H1 (cell line): Measurements from ENCODE around the gene MYO1D. TPM values are rescaled to one million over a fixed set of nuclear protein-coding genes. Genes with fewer than 3 reads are reported as not detected.

ENCODE experiments used
- CTCF ChIA-PET: fragments of 300-600 bp; sonication (Branson Sonifier 250); formaldehyde crosslinking; loops from one replicate; lab custom pipeline; 2021; ENCODE audit not compliant: partially characterized antibody; lab: Charles Lee
- POLR2A ChIA-PET: fragments of 300-600 bp; sonication (Branson Sonifier 250); formaldehyde crosslinking; loops from one replicate; lab custom pipeline; 2021; ENCODE audit warnings: inconsistent platforms; ENCODE audit not compliant: partially characterized antibody; lab: Charles Lee
- DNase-seq, 2 experiments: peaks; one replicate each; pipeline versions ENCODE4 v3.0.0 to v3.0.0-alpha.2; 2010 to 2022; ENCODE audit warnings: low spot score in 2 of 2, low read depth in 1 of 2, mixed read lengths in 1 of 2
- FAIRE-seq: peaks from 2 replicates; lab custom pipeline; 2011; peaks lifted over from hg19 to GRCh38; lab: Jason Lieb, UNC
- H2AFZ ChIP-seq: 2 replicates; pipeline ENCODE4 v1.8.1; 2012; ENCODE audit warnings: low read length, inconsistent platforms
- H2AK5ac ChIP-seq: 2 replicates; pipeline ENCODE4 v1.6.1; 2013; ENCODE audit warnings: low read depth, low read length
- H2BK120ac ChIP-seq: replicated peaks from 2 replicates; pipeline ENCODE3; 2013; ENCODE audit warnings: low read depth, low read length, inconsistent platforms
- H2BK12ac ChIP-seq: 2 replicates; pipeline ENCODE4 v1.6.1; 2013; ENCODE audit warnings: low read depth, low read length
- H2BK15ac ChIP-seq: 2 replicates; pipeline ENCODE4 v1.6.1; 2013; ENCODE audit warnings: low read length
- H2BK20ac ChIP-seq: 2 replicates; pipeline ENCODE4 v1.6.1; 2013; ENCODE audit warnings: low read length
- H2BK5ac ChIP-seq: 2 replicates; pipeline ENCODE4 v1.6.1; 2013; ENCODE audit warnings: low read depth, low read length
- H3K14ac ChIP-seq: 2 replicates; pipeline ENCODE4 v1.6.1; 2013; ENCODE audit warnings: inconsistent platforms; ENCODE audit not compliant: insufficient read length
- H3K18ac ChIP-seq: 2 replicates; pipeline ENCODE4 v1.6.1; 2013; ENCODE audit warnings: low read length; ENCODE audit errors: extremely low read depth
- H3K23ac ChIP-seq: 2 replicates; pipeline ENCODE4 v1.6.1; 2013; ENCODE audit warnings: inconsistent platforms; ENCODE audit not compliant: insufficient read length
- H3K23me2 ChIP-seq: 2 replicates; pipeline ENCODE4 v1.6.1; 2013; ENCODE audit warnings: low read depth, low read length
- H3K27ac ChIP-seq: 2 replicates; pipeline ENCODE4 v1.6.1; 2011; ENCODE audit warnings: low read depth, low read length, inconsistent platforms
- H3K27me3 ChIP-seq, 4 experiments: replicated peaks in 1 of 4; 1 replicate in 1 of 4; 2 replicates in 3 of 4; pipeline versions ENCODE4 v1.6.1 to v1.8.1; 2011 to 2013; ENCODE audit warnings: low read length in 3 of 4, mild to moderate bottlenecking in 3 of 4, inconsistent platforms in 2 of 4, mixed read lengths in 2 of 4, moderate library complexity in 1 of 4; ENCODE audit not compliant: control insufficient read depth in 3 of 4, insufficient read depth in 3 of 4; ENCODE audit errors: extremely low read depth in 1 of 4
- H3K36me3 ChIP-seq, 4 experiments: 2 replicates each; pipeline versions ENCODE4 v1.6.1 to v1.8.1; 2011 to 2013; ENCODE audit warnings: mild to moderate bottlenecking in 4 of 4, low read length in 3 of 4, moderate library complexity in 2 of 4, control low read depth in 1 of 4, inconsistent platforms in 1 of 4; ENCODE audit not compliant: insufficient read depth in 4 of 4, control insufficient read depth in 2 of 4
- H3K4ac ChIP-seq: replicated peaks from 2 replicates; pipeline ENCODE3; 2013; ENCODE audit warnings: low read length, low read depth, mixed read lengths, inconsistent platforms; ENCODE audit not compliant: insufficient read length
- H3K4me1 ChIP-seq, 4 experiments: replicated peaks in 1 of 4; 1 replicate in 1 of 4; 2 replicates in 3 of 4; pipeline versions ENCODE4 v1.6.1 to v1.8.1; 2011 to 2013; ENCODE audit warnings: low read length in 3 of 4, inconsistent platforms in 2 of 4, mixed read lengths in 1 of 4; ENCODE audit not compliant: insufficient read depth in 4 of 4, control insufficient read depth in 3 of 4
- H3K4me2 ChIP-seq, 2 experiments: 2 replicates each; pipeline versions ENCODE4 v1.6.1 to v1.8.1; 2011 to 2013; ENCODE audit warnings: low read depth in 2 of 2, low read length in 2 of 2, control low read depth in 1 of 2, inconsistent platforms in 1 of 2, mild to moderate bottlenecking in 1 of 2; ENCODE audit not compliant: insufficient read depth in 1 of 2
- H3K4me3 ChIP-seq, 4 experiments: fragments of 200-600, 300-600 bp in 1 of 4; sonication (generic), shearing (Covaris generic), sonication (Bioruptor Twin) in 1 of 4; 2 replicates each; pipeline versions ENCODE4 v1.5.1 to v1.8.1; 2011 to 2016; ENCODE audit warnings: low read length in 4 of 4, low read depth in 3 of 4, control low read depth in 2 of 4, inconsistent platforms in 2 of 4, mild to moderate bottlenecking in 2 of 4, mixed read lengths in 1 of 4, moderate library complexity in 1 of 4; ENCODE audit not compliant: insufficient read depth in 2 of 4; ENCODE audit errors: extremely low read depth in 1 of 4
- H3K56ac ChIP-seq: replicated peaks from 2 replicates; pipeline ENCODE3; 2013; ENCODE audit warnings: low read depth, mild to moderate bottlenecking, mixed read lengths, low read length, inconsistent platforms; ENCODE audit not compliant: insufficient read length
- H3K79me1 ChIP-seq: 2 replicates; pipeline ENCODE4 v1.6.1; 2013; ENCODE audit warnings: low read depth, low read length, control low read depth
- H3K79me2 ChIP-seq, 2 experiments: 2 replicates each; pipeline versions ENCODE4 v1.6.1 to v1.8.1; 2012 to 2013; ENCODE audit warnings: low read length in 2 of 2, mild to moderate bottlenecking in 2 of 2, inconsistent platforms in 1 of 2; ENCODE audit not compliant: insufficient read depth in 2 of 2, control insufficient read depth in 1 of 2
- H3K9ac ChIP-seq, 4 experiments: replicated peaks in 1 of 4; 1 replicate in 1 of 4; 2 replicates in 3 of 4; pipeline versions ENCODE4 v1.6.1 to v1.8.1; 2011 to 2013; ENCODE audit warnings: low read depth in 3 of 4, low read length in 3 of 4, control low read depth in 2 of 4, mild to moderate bottlenecking in 2 of 4, moderate library complexity in 2 of 4, inconsistent platforms in 1 of 4; ENCODE audit errors: extremely low read depth in 1 of 4
- H3K9me3 ChIP-seq, 2 experiments: 2 replicates each; pipeline versions ENCODE4 v1.6.1 to v1.8.1; 2012 to 2013; ENCODE audit warnings: mild to moderate bottlenecking in 2 of 2, moderate library complexity in 2 of 2, control low read depth in 1 of 2, inconsistent platforms in 1 of 2, low read depth in 1 of 2, low read length in 1 of 2, mixed read lengths in 1 of 2; ENCODE audit not compliant: insufficient read depth in 2 of 2
- H4K20me1 ChIP-seq, 2 experiments: replicated peaks in 1 of 2; 2 replicates each; pipeline versions ENCODE3 to v1.8.1; 2011 to 2013; ENCODE audit warnings: inconsistent platforms in 2 of 2, low read length in 2 of 2, mild to moderate bottlenecking in 1 of 2; ENCODE audit not compliant: insufficient read depth in 2 of 2, control insufficient read depth in 1 of 2
- H4K5ac ChIP-seq: 2 replicates; pipeline ENCODE4 v1.6.1; 2013; ENCODE audit warnings: low read length, low read depth, mixed read lengths, inconsistent platforms; ENCODE audit not compliant: insufficient read length
- H4K8ac ChIP-seq: 2 replicates; pipeline ENCODE4 v1.8.0; 2013; ENCODE audit warnings: mild to moderate bottlenecking, moderate library complexity, low read length, inconsistent platforms; ENCODE audit not compliant: insufficient read depth; ENCODE audit errors: extremely low read depth
- H4K91ac ChIP-seq: replicated peaks from 2 replicates; pipeline ENCODE3; 2013; ENCODE audit warnings: low read length, mixed read lengths, inconsistent platforms; ENCODE audit not compliant: insufficient read length
- ASH2L ChIP-seq: fragments of 200-600, 300-600 bp; sonication (generic); IDR thresholded peaks from one replicate; pipeline ENCODE4 v1.7.1; 2017; ENCODE audit warnings: low read length
- CTBP2 ChIP-seq: IDR thresholded peaks from 2 replicates; pipeline ENCODE4 v1.7.0; 2011; ENCODE audit warnings: borderline replicate concordance, mild to moderate bottlenecking, moderate library complexity, mixed read lengths, low read length; ENCODE audit not compliant: insufficient read depth, insufficient read length
- E2F6 ChIP-seq: IDR thresholded peaks from 2 replicates; pipeline ENCODE4 v1.6.1; 2012; ENCODE audit warnings: inconsistent platforms
- EP300 ChIP-seq, 2 experiments: IDR thresholded peaks; 1 replicate in 1 of 2; 2 replicates in 1 of 2; pipeline ENCODE4 v1.6.1; 2011 to 2012; ENCODE audit warnings: low read depth in 2 of 2, low read length in 2 of 2, mild to moderate bottlenecking in 2 of 2, borderline replicate concordance in 1 of 2, inconsistent platforms in 1 of 2, moderate library complexity in 1 of 2
- GABPA ChIP-seq: IDR thresholded peaks from 2 replicates; pipeline ENCODE4 v1.6.1; 2011; ENCODE audit warnings: mild to moderate bottlenecking, low read length, moderate library complexity, borderline replicate concordance; ENCODE audit not compliant: insufficient read depth
- JUND ChIP-seq: IDR thresholded peaks from 2 replicates; pipeline ENCODE4 v1.6.1; 2011; ENCODE audit warnings: mild to moderate bottlenecking, improper control_type of control experiment, low read length
- KDM5A ChIP-seq: fragments of 200-600 bp; IDR thresholded peaks from 2 replicates; pipeline ENCODE4 v1.7.1; 2012; ENCODE audit warnings: mild to moderate bottlenecking, low read length, inconsistent platforms, mixed read lengths
- SIN3A ChIP-seq, 2 experiments: IDR thresholded peaks in 1 of 2; conservative IDR thresholded peaks in 1 of 2; 2 replicates each; pipeline ENCODE4 v1.6.1; 2011 to 2012; ENCODE audit warnings: low read length in 2 of 2, improper control_type of control experiment in 1 of 2, low read depth in 1 of 2, mild to moderate bottlenecking in 1 of 2
- SP2 ChIP-seq: IDR thresholded peaks from 2 replicates; pipeline ENCODE4 v1.6.1; 2012; ENCODE audit warnings: mild to moderate bottlenecking, low read length, inconsistent platforms
- SP4 ChIP-seq: IDR thresholded peaks from 2 replicates; pipeline ENCODE4 v1.6.1; 2012; ENCODE audit warnings: low read length, inconsistent platforms
- SUZ12 ChIP-seq: fragments of 200-600 bp; sonication (generic); IDR thresholded peaks from 2 replicates; pipeline ENCODE4 v1.6.1; 2012; ENCODE audit warnings: mild to moderate bottlenecking, inconsistent platforms, low read length, moderate library complexity, mixed read lengths
- TCF12 ChIP-seq: IDR thresholded peaks from 2 replicates; pipeline ENCODE4 v1.6.1; 2011; ENCODE audit warnings: low read depth, mild to moderate bottlenecking, low read length
- TEAD4 ChIP-seq: IDR thresholded peaks from 2 replicates; pipeline ENCODE4 v1.6.1; 2012; ENCODE audit warnings: low read depth, low read length, inconsistent platforms, mixed read lengths
- WGBS, 2 experiments: shearing (Covaris generic) in 1 of 2; methylation state at CpG; one replicate each; pipeline versions ENCODE4 v1.1.6 to v1.1.7; 2013 to 2015; ENCODE audit warnings: low lambda C conversion rate in 2 of 2, mixed read lengths in 2 of 2, inconsistent platforms in 1 of 2, low coverage in 1 of 2, missing lambda C conversion rate in 1 of 2; ENCODE audit not compliant: insufficient replicate concordance in 2 of 2, insufficient coverage in 1 of 2, insufficient read length in 1 of 2; ENCODE audit errors: extremely low coverage in 1 of 2, missing lambda C conversion rate in 1 of 2; 5-methylcytosine and 5-hydroxymethylcytosine counted together
- polyA plus RNA-seq, 7 experiments: library from polyadenylated mRNA; depleted of rRNA in 3 of 7; stranded (reverse) in 5 of 7; unstranded in 2 of 7; fragments of >200 nt in 5 of 7; fragments of 200-250 nt in 2 of 7; gene quantifications; 1 replicate in 5 of 7; 2 replicates in 1 of 7; 4 replicates in 1 of 7; pipeline versions ENCODE4 v1.2.1 to v1.2.3, GENCODE V29; 2011 to 2013; ENCODE audit warnings: missing spikeins in 2 of 7, mixed read lengths in 2 of 7
- total RNA-seq: library from RNA; stranded (reverse); fragmentation: NEBNext Ultra II Directional; extraction: Animal tissue kit (Norgen Biotek cat#: 25700); gene quantifications from 2 replicates; pipeline ENCODE4 v1.2.1, GENCODE V29; 2021

Gene MYO1D
- total and polyA plus RNA-seq, 2 of the 8 experiments (the other 6 are each of a cell fraction or from before 2014, with no cell fraction given) = 6.5 to 25.4 TPM

DNA sequence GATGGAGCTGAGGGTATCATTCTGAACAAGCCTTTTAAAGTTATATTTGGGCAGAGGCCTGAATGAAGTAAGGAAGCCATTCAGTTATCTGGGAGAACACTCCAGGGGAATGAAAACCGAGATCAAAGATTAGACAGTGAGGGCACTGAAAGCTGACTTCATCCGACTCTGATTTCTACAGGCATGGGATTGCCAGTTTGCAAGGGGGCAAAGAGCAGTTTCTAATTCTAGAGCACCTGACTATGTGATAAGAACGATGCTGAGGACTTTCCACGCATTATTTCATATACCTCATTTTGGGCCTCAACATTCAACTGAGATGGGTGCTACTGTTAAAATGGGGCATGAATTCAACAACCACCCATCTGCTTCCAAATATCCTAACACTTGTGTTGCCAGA, 254.4 kb downstream of the MYO1D start:
- Histone ChIP-seq H4K5ac (no peak overlapping the region), H3K4me3 (no peak overlapping the region), H3K79me2 (no peaks in the 10 kb centered on the region), H3K27ac (no peak overlapping the region), H3K4me2 (no peak overlapping the region), H3K9me3 (no peaks in the 10 kb centered on the region), H2BK20ac (no peak overlapping the region), H3K4me1 (peaks cover 4 to 10% (median 6%) of the 10 kb centered on the region in 4 experiments; a peak in 6 of 7 replicates), H3K56ac (no peak overlapping the region), H3K14ac (no peak overlapping the region), H3K27me3 (peaks cover 0 to 2% (median 0%) of the 10 kb centered on the region in 4 experiments; a peak in 1 of 7 replicates), H4K8ac (no peak overlapping the region), H2BK5ac (no peak overlapping the region), H3K18ac (no peak overlapping the region), H2AK5ac (no peak overlapping the region), H3K9ac (no peak overlapping the region; a peak in 1 of 7 replicates), H3K23ac (no peak overlapping the region), H2BK15ac (no peak overlapping the region), H3K4ac (no peak overlapping the region), H4K91ac (no peak overlapping the region), H3K36me3 (no peaks in the 10 kb centered on the region; a peak in 1 of 8 replicates), H2AFZ (no peak overlapping the region), H3K23me2 (no peaks in the 10 kb centered on the region), H3K79me1 (no peaks in the 10 kb centered on the region), H4K20me1 (peaks cover 0 to 3% of the 10 kb centered on the region in 2 experiments), H2BK12ac (no peak overlapping the region), H2BK120ac (no peak overlapping the region)
- TF ChIP-seq TEAD4 = no peak
- no peak for TF ChIP-seq CTBP2
- no peak for TF ChIP-seq GABPA
- no peak for TF ChIP-seq SP2
- TF ChIP-seq SIN3A (conservative IDR thresholded peaks at IDR 0.05 in 1 of 2, IDR thresholded peaks at IDR 0.05 in 1 of 2; ENCODE audit: low read depth in 1 of 2, low read length in 2 of 2) = no peak
- TF ChIP-seq JUND = no peak
- no peak for TF ChIP-seq TCF12
- TF ChIP-seq ASH2L = no peak
- no peak for TF ChIP-seq KDM5A
- no peak for TF ChIP-seq E2F6
- no peak for TF ChIP-seq EP300 (IDR thresholded peaks at IDR 0.05; ENCODE audit: borderline replicate concordance in 1 of 2, low read depth in 2 of 2, low read length in 2 of 2)
- TF ChIP-seq SP4 = no peak
- no peak for TF ChIP-seq SUZ12
- CTCF ChIA-PET = interaction anchor here (1.0 kb wide), 1 partner anchor 141 kb away, joined by 3 read pairs; no protein-coding TSS in a partner anchor
- 96% methylated on average over 4 of the region's 4 CpGs; no CpG with 5 or more reads in 1 of the 2 experiments for WGBS, 2 experiments
- DNase-seq (no peak), FAIRE-seq (no peak)
- POLR2A ChIA-PET = no interaction called here
